Right lung (tissue), 5 donors: ENCODE measurements around the gene MS4A8. TPM values are rescaled to one million over a fixed set of nuclear protein-coding genes. Genes with fewer than 3 reads are reported as not detected.
"Not testable (repeated sequence)": the region's sequence is repeated elsewhere in the genome, so short reads cannot be mapped to it uniquely, and the experiment has no call there.

Source experiments
- DNase-seq, 2 donors: peaks; one replicate each; pipeline ENCODE4 v3.0.0-alpha.2; 2013
- polyA plus RNA-seq, 5 donors: library from polyadenylated mRNA; unstranded; fragments of 120-200 nt; gene quantifications; one replicate each; pipeline versions ENCODE4 v1.2.1 to v1.2.3, GENCODE V29; 2013; ENCODE audit warnings: inconsistent platforms in 1 of 5, low replicate concordance in 1 of 5; ENCODE audit not compliant: insufficient read length in 5 of 5, insufficient read depth in 1 of 5

MS4A8 gene
- polyA plus RNA-seq, 5 donors: 6.7 to 19.3 (median 13.2) TPM

DNA sequence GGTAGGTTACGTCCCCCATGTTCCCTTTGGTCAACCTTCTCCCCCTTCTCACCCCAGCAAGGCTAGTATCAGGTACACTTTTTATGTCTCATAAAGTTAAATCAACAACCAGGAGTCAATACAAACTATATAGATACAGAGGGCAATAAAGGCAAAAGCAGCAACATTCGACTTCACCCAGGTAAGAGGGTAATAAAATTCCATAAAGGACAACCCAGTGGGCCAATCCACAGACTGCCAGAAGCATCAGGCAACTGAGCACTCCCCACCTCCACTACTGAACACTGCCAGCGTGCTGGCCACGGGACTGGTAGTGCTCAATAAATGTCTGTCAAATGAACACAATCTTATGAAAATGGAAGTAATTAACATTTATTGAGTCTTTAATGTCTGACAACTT, 20.0 kb downstream of the MS4A8 start:
- DNase-seq: no peak

- no peak for DNase-seq
These were observed 21.0 kb downstream of the MS4A8 start for GRCh38 chr11:60720460-60720859.

- DNase-seq: no peak
These were observed 25.0 kb downstream of the MS4A8 start, which contains the start of gene MS4A18 for GRCh38 chr11:60724420-60724819. TSS of gene MS4A18 (plus strand) at chr11:60724720.

- DNase-seq: no peak
These were observed 26.2 kb downstream of the MS4A8 start for GRCh38 chr11:60725592-60725991.

- DNase-seq: peak; percentile 13 to 24
These were observed 32.2 kb downstream of the MS4A8 start for GRCh38 chr11:60731586-60731985.

DNA sequence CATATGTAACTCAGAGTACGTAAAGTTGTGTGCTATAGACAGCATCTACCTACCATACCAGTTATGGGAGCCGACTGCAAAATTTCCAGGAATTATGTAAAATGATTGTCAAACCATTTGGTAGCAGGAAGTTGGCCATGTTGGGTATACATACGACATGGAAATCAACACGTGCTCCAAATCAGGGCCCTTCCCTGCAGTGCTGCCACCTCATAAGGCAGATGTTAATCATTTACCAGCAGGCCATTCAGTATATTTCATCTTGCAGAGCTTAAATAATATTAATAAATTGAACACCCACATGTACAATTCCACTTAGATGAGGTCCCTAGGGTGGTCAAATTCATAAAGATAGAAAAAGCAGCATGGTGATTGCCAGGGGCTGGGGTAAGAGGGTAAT, 34.9 kb downstream of the MS4A8 start:
- no peak for DNase-seq

- DNase-seq: no peak
These were observed 39.7 kb downstream of the MS4A8 start for GRCh38 chr11:60739114-60739513.

- no peak for DNase-seq
These were observed 41.2 kb downstream of the MS4A8 start for GRCh38 chr11:60740573-60740972.

DNA sequence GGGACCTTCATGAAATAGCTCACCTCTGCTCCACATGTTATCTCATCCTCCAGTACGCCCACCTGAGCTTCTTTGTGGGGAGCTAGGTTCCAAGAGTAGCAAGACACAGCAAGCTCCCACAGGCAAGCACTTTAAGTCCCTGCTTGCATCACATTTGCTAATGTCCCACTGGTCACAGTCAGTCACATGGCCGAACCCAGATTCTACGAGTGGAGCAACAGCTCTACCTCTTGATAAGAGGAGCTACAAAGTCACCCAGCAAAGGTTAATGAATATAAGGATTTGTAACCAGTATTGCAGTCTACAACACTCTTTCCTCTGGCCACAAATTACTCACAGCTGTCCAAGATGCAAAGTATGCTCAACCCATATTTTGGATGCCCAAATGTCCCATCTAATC, 42.0 kb downstream of the MS4A8 start:
- DNase-seq: no peak

DNA sequence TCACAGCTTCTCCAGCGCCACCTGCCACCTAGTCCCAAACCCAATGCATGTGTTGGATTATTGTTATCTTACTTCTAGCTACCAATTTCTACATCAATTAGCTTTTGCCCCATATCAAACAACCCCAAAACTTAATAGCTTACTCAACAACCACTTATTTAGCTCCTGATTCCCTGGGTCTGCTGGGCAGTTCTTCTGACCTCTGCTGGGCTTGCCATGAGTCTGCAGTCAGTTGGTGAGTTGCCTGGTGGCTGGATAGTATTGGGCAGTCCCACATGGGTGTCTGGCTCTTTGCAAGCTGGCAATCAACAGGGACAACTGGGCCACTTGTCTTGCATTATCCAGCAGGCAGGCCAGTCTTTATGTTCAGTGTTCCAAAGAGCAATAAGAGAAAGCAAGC, 43.6 kb downstream of the MS4A8 start:
- DNase-seq: no peak

DNA sequence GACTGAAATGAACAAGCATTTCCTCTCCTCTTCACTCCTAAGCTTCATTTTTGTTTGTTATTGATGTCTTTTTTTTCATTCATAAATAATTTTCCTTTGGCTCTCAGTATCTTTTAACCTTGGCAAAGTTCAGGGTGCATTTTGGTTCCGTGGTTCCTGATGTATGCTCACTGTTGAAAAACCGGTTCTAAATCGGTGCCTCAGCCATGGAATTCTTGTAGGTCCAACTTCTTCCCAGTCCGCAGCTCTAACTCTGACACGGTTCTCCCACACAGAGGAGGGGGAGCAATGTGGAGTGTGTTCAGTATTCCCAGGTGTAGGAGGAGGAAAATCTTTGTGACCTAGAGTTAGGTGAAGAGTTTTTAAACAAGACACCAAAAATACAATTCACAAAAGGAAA, 44.7 kb downstream of the MS4A8 start:
- no peak for DNase-seq

GRCh38 chr11:60747359-60747873, 48.0 kb downstream of the MS4A8 start:
- DNase-seq: no peak

- no peak for DNase-seq
These were observed 48.8 kb downstream of the MS4A8 start for GRCh38 chr11:60748225-60748624.

GRCh38 chr11:60748821-60749220, 49.4 kb downstream of the MS4A8 start:
- DNase-seq: no peak

DNA sequence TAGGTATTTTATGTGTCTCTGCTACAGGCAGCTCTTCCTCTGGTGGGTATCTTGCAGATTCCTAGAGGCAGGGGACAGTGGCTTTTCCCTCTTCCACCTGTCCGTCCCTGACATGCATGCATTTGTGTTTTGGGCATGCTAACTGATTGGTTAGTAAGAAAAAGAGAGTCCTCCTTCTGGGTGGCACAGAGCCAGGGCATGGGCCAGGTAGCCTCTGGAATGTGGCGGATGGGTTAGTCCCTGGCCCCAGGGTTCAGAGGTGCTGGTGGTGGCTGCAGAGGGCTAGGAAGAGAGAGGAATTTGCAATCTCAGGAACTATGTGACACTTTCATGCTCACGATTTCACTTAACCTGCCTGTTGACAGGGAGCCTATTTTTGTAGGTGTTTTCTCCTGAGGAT, 51.5 kb downstream of the MS4A8 start:
- no peak for DNase-seq

DNA sequence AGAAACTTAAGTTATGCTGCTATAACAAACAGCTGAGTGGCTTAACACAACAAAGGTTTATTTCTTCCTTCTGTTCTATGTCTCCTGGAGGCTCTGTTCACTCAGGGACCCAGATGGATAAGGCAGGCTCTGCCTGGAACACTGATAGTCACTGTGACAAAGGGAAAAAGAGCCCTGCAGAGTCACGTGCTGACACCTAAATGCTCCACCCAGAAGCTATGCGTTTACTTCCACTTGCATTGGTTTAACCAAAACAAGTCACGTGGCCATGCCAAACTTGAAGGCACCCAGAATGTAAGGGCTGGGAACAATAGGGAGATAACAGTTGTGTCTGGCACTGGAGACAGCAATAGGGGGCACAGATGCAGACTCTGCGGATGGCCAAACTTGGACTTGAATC, 53.9 kb downstream of the MS4A8 start:
- DNase-seq: no peak

DNA sequence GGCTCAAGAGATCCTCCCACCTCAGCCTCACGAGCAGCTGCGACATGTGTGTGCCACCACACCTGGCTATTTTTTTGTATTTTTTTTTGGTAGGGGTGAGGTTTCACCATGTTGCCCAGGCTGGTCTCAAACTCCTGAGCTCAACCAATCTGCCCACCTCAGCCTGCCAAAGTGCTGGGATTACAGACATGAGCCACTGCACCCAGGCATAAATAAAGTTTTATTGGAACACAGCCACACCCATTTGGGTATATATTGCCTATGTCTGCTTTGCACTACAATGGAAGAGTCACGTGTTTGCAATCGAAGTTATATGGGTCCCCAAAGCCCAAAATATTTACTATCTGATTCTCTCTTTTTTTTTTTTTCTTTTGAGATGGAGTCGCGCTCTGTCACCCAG, 55.5 kb downstream of the MS4A8 start:
- DNase-seq: no peak

- peak in 1 of 2 donors; percentile 12 for DNase-seq
These were observed 57.1 kb downstream of the MS4A8 start, which contains the start of gene MS4A15 for GRCh38 chr11:60756307-60757032. TSS of gene MS4A15 (plus strand) at chr11:60756867. CDS start at chr11:60763734, 6,867 bp downstream.

GRCh38 chr11:60757231-60757800, 57.9 kb downstream of the MS4A8 start:
- DNase-seq: no peak

- DNase-seq: not testable (repeated sequence)
These were observed 59.3 kb downstream of the MS4A8 start for GRCh38 chr11:60758671-60759070.

GRCh38 chr11:60759438-60760225, 60.2 kb downstream of the MS4A8 start:
- not testable (repeated sequence) for DNase-seq

DNA sequence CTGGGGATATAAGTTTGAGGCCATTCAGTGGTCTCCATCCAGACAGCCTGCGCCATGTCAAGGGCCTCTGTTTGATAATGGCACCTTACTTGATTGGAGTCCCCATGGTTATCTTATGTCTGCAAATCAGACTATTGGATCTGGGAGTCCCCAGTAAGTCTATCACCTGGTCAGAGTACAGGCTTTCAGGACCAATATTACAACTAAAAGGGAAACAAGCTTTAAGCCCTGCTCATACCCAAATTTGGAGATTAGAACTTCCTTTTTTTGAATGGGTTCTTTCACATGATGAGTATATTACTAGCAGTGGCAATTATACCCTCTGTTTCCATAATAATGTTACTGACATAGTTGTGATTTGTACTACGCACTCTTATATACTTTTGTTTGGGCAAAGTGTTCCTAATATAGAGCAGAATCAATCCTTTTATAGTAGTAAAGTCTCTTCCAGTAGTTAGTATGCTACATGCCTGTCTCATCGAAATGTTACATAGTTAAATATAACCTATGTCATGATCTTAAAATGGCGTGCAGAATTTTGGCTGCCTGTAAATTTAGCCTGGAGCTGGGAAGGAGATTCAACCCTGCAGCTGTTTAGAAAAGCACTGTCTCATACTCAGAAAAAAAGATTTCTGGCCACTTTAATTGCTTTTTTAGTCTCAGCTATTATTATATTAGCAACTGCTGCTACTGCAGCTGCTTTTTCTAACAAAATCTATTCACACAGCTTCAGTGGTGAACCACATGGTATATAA, 62.2 kb downstream of the MS4A8 start:
- no peak for DNase-seq
